ENCODE measurements around the gene QDPR. TPM values are rescaled to one million over a fixed set of nuclear protein-coding genes. Genes with fewer than 3 reads are reported as not detected.
A peak's percentile ranks its signal among the peaks of the same experiment; 100 is the strongest.

QDPR gene
- total and polyA plus RNA-seq, 9 of the 15 experiments (the other 6 are each of a cell fraction or from before 2014, with no cell fraction given), result 5.7 to 29.7 (median 17.2) TPM

DNA sequence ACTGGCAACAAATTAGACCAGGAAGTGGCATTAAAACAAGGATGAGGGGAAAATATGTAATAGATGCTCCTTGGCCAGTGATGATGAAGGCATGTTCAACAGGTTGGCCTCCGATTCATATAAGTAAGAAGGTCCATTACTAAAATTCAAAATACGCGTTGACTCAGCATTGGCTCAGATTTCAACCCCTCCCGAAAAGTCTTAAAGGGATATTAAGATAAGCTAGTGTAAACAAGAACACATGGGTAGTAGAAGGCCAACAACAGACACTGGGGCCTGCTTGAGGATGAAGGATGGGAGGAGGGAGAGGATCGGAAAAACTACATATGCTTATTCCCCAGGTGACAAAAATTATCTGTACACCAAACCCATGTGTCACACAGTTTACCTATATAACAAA lies 46.0 kb upstream of the QDPR start (continued):
- TF ChIP-seq TGIF2 (CRISPR knock-in tag; IDR thresholded peaks at IDR 0.05) (no peak), ZFPM2 (CRISPR knock-in tag; IDR thresholded peaks at IDR 0.05) (no peak), ZNF583 (CRISPR knock-in tag; IDR thresholded peaks at IDR 0.05) (no peak), ZNF263 (CRISPR knock-in tag; IDR thresholded peaks at IDR 0.05; ENCODE audit: borderline replicate concordance) (peak; percentile 95), FOXA3 (CRISPR knock-in tag; conservative IDR thresholded peaks at IDR 0.05 in 1 of 2, IDR thresholded peaks at IDR 0.05 in 1 of 2) (peak; percentile 84 to 91), MEF2D (tag; conservative IDR thresholded peaks at IDR 0.05; ENCODE audit: low read depth) (no peak), C11orf30 (IDR thresholded peaks at IDR 0.05; ENCODE audit: low read depth) (peak; percentile 55; the same call in 1 of the 2 replicates), SMARCB1 (IDR thresholded peaks at IDR 0.05; ENCODE audit: insufficient read length, low read depth) (no peak), MED1 (CRISPR knock-in tag; IDR thresholded peaks at IDR 0.05; ENCODE audit: borderline replicate concordance) (no peak), E2F3 (CRISPR knock-in tag; IDR thresholded peaks at IDR 0.05) (no peak), JUND (IDR thresholded peaks at IDR 0.05; ENCODE audit: borderline replicate concordance, low read depth, low read length) (0 out of 2 replicates have a peak, but pooled peaks have one; percentile 30), JUND (tag; IDR thresholded peaks at IDR 0.05; ENCODE audit: borderline replicate concordance, low read depth, low read length) (peak; percentile 26; the same call in 1 of the 3 replicates), PPARD (CRISPR knock-in tag; IDR thresholded peaks at IDR 0.05) (no peak), MTA1 (IDR thresholded peaks at IDR 0.05; ENCODE audit: borderline replicate concordance) (no peak), POLR3A (IDR thresholded peaks at IDR 0.05; ENCODE audit: borderline replicate concordance, extremely low read depth, insufficient read depth, insufficient read length) (no peak), ZSCAN29 (IDR thresholded peaks at IDR 0.05) (no peak)
- TF ChIP-seq, protein P1, sequence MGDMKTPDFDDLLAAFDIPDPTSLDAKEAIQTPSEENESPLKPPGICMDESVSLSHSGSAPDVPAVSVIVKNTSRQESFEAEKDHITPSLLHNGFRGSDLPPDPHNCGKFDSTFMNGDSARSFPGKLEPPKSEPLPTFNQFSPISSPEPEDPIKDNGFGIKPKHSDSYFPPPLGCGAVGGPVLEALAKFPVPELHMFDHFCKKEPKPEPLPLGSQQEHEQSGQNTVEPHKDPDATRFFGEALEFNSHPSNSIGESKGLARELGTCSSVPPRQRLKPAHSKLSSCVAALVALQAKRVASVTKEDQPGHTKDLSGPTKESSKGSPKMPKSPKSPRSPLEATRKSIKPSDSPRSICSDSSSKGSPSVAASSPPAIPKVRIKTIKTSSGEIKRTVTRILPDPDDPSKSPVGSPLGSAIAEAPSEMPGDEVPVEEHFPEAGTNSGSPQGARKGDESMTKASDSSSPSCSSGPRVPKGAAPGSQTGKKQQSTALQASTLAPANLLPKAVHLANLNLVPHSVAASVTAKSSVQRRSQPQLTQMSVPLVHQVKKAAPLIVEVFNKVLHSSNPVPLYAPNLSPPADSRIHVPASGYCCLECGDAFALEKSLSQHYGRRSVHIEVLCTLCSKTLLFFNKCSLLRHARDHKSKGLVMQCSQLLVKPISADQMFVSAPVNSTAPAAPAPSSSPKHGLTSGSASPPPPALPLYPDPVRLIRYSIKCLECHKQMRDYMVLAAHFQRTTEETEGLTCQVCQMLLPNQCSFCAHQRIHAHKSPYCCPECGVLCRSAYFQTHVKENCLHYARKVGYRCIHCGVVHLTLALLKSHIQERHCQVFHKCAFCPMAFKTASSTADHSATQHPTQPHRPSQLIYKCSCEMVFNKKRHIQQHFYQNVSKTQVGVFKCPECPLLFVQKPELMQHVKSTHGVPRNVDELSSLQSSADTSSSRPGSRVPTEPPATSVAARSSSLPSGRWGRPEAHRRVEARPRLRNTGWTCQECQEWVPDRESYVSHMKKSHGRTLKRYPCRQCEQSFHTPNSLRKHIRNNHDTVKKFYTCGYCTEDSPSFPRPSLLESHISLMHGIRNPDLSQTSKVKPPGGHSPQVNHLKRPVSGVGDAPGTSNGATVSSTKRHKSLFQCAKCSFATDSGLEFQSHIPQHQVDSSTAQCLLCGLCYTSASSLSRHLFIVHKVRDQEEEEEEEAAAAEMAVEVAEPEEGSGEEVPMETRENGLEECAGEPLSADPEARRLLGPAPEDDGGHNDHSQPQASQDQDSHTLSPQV (IDR thresholded peaks at IDR 0.05), result no peak
- TF ChIP-seq, protein P2, sequence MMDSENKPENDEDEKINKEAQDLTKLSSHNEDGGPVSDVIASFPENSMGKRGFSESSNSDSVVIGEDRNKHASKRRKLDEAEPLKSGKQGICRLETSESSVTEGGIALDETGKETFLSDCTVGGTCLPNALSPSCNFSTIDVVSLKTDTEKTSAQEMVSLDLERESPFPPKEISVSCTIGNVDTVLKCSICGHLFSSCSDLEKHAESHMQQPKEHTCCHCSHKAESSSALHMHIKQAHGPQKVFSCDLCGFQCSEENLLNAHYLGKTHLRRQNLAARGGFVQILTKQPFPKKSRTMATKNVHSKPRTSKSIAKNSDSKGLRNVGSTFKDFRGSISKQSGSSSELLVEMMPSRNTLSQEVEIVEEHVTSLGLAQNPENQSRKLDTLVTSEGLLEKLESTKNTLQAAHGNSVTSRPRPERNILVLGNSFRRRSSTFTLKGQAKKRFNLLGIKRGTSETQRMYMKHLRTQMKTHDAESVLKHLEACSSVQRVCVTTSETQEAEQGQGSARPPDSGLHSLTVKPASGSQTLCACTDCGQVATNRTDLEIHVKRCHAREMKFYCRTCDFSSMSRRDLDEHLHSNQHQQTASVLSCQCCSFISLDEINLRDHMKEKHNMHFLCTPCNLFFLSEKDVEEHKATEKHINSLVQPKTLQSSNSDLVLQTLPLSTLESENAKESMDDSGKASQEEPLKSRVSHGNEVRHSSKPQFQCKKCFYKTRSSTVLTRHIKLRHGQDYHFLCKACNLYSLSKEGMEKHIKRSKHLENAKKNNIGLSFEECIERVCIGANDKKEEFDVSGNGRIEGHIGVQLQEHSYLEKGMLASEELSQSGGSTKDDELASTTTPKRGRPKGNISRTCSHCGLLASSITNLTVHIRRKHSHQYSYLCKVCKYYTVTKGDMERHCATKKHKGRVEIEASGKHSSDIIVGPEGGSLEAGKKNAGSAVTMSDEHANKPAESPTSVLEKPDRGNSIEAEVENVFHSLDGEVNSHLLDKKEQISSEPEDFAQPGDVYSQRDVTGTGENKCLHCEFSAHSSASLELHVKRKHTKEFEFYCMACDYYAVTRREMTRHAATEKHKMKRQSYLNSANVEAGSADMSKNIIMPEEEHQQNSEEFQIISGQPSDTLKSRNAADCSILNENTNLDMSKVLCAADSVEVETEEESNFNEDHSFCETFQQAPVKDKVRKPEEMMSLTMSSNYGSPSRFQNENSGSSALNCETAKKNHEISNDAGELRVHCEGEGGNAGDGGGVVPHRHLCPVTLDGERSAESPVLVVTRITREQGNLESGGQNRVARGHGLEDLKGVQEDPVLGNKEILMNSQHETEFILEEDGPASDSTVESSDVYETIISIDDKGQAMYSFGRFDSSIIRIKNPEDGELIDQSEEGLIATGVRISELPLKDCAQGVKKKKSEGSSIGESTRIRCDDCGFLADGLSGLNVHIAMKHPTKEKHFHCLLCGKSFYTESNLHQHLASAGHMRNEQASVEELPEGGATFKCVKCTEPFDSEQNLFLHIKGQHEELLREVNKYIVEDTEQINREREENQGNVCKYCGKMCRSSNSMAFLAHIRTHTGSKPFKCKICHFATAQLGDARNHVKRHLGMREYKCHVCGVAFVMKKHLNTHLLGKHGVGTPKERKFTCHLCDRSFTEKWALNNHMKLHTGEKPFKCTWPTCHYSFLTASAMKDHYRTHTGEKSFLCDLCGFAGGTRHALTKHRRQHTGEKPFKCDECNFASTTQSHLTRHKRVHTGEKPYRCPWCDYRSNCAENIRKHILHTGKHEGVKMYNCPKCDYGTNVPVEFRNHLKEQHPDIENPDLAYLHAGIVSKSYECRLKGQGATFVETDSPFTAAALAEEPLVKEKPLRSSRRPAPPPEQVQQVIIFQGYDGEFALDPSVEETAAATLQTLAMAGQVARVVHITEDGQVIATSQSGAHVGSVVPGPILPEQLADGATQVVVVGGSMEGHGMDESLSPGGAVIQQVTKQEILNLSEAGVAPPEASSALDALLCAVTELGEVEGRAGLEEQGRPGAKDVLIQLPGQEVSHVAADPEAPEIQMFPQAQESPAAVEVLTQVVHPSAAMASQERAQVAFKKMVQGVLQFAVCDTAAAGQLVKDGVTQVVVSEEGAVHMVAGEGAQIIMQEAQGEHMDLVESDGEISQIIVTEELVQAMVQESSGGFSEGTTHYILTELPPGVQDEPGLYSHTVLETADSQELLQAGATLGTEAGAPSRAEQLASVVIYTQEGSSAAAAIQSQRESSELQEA (IDR thresholded peaks at IDR 0.05; ENCODE audit: low read depth), result no peak

All from K562 (cell line).